CD4-positive, alpha-beta T cell treated with Interleukin-2 at 100 ng/mL for 4 hours (primary cell): ENCODE measurements around the gene ITGAE.
"Not testable (repeated sequence)": the region's sequence is repeated elsewhere in the genome, so short reads cannot be mapped to it uniquely, and the experiment has no call there.

Source experiments
- DNase-seq: peaks from one replicate; pipeline ENCODE4 v3.0.0-alpha.2; 2020; ENCODE audit warnings: low spot score

Gene ITGAE

DNA sequence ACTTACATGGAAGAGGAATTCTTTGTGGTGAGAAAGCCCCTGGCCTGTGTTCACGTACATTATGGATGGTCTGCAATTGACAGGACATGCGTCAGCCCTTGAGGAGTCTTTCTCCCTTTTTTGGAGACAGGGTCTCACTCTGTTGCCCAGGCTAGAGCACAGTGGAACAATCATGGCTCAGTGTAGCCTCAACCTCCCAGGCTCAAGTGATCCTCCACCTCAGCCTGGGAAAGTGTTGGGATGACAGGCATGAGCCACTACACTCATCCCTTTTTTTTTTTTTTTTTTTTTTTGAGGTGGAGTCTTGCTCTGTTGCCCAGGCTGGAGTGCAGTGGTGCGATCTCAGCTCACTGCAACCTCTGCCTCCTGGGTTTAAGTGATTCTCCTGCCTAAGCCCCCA is 72.9 kb downstream of the ITGAE start:
- not testable (repeated sequence) for DNase-seq

DNA sequence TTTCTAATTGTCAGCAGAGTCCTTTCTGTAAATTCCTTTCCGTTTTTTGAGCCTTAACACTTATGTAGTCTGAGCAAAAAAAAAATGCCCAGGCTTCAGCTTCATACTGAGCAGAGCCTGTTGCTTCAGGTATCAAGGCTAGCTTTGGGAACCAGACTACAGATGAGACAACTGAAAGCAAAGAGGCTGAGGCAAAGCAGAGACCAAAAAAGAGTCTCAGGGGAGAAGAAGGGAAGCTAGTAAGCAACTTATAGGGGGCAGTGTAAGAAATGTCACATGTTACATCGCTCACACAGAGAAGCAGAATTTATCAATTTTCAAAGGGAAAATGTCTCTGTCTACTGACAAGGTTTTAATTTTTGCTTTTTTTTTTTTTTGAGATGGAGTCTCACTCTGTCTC is 73.9 kb downstream of the ITGAE start:
- no peak for DNase-seq

DNA sequence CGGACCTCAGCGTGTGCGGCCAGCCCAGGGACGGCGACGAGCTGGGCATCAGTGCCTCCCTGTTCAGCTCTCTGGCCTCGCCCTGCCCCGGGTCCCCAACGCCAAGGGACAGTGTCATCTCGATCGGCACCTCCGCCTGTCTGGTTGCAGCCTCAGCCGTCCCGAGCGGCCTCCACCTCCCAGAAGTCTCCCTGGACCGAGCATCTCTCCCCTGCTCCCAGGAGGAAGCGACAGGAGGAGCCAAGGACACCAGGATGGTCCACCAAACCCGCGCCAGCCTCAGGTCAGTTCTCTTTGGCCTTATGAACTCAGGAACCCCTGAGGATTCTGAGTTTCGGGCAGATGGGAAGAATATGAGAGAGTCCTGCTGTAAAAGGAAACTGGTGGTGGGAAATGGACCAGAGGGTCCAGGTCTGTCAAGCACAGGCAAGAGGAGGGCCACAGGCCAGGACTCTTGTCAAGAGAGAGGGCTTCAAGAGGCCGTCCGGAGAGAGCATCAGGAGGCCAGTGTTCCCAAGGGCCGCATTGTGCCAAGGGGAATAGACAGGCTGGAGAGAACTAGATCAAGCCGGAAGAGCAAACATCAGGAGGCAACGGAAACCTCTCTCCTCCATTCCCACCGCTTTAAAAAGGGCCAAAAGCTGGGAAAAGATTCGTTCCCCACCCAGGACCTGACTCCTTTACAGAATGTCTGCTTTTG is 76.5 kb downstream of the ITGAE start:
- no peak for DNase-seq

DNA sequence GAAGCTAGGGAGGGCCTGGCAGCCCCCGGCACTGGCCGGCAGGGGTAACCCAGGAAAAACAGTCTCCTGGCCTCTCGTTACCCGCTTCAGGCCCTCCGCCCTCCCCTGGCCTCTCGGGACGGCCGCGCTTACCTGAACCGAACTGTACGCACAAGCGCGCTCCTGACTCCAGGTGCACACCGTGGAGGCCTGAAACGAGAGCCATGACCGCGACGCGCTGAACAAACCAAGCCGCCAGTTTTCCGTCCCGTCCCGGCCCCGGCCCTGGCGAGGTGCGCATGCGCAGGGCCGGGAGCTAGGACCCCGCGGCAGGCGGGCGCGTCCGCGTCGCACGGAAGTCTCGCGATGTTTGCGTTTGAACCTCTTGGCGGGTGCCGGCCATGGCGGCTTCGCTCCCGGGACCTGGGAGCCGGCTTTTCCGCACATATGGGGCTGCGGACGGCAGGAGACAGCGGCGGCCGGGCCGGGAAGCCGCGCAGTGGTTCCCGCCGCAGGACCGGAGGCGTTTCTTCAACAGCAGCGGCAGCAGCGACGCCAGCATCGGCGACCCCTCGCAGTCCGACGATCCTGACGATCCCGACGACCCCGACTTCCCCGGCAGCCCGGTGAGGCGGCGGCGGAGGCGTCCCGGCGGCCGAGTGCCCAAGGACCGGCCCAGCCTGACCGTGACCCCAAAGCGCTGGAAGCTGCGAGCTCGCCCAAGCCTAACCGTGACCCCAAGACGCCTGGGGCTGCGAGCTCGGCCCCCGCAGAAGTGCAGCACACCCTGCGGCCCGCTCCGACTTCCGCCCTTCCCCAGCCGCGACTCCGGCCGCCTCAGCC is 77.2 kb downstream of the ITGAE start, which contains the start of gene HASPIN:
Gene HASPIN (plus strand): TSS at position 348 of the 822 bp plus-strand sequence. CDS start 33 bp downstream, at position 381.
- peak; percentile 93 for DNase-seq

DNA sequence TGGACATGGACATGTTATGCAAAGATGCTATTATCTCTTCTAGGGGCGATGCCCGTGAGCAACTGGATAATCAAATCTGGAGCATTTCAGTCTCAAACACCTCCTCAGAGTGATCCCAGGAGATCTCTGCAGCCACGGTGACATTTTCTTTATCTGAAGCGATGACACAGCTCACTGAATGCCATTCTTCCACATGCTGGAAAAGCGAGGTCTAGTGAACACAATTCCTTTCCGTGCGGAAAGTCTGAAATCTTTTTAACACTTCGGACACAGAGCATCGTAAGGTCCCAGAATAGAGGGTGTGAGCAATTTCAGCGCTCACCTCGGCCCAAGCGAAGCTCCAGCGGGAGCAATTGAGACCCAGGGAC is 77.8 kb downstream of the ITGAE start:
- DNase-seq, result no peak

DNA sequence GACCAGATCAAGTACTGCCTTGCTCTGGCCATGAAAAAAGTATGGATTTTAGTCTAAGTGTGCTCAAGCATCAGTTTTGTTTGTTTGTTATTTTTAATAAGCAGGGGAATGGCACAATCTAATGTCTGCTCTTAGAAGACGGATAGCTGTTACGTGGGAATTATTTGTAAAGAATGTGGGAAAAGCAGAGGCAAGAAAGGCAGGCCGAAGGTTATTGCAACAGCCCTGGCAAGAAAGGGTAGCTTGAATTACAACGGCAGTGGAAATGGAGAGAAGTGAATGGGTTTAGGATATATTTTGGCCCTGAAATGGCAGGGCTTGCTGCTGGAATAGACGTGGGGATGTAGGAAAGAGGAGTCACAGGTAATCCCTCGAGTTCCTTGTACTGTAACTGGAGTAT is 78.3 kb downstream of the ITGAE start:
- DNase-seq, result no peak

DNA sequence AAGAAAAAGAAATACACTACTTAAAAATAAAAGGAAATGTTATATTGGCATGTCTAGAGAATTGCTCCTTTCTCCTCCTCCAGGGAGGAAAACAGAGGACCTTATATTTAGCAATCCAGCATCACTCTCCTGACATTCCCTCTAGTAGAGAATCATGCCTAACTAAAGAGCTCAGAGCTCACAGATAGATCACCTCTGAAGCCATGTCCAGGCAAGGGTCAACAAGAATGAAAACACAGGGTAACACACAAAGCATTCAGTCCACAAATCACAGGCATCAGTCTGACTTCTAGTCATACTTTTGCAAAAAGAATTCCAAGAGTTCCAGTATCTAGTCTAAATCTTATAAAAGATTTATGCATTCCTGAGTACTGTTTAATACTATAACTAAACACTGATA is 81.7 kb downstream of the ITGAE start:
- DNase-seq, result no peak

DNA sequence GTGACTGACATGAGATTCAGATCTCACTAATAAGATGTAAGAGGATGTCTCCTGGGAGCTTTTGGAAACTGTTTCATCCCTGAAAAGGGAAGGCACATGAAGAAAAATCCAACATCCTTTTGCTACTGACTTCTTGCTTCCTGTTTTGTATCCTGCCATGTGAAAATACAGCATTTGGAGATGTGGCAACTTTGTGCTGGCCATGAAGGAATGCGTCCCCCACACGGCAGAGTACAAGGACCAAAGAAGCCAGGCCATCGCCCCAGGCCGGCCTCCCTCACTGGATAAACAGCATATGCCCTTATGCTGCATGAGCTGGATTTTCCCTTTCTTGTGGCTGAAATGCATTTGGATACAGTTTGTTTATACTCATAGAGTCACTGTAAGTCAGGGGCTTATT is 82.8 kb downstream of the ITGAE start:
- DNase-seq, result no peak

DNA sequence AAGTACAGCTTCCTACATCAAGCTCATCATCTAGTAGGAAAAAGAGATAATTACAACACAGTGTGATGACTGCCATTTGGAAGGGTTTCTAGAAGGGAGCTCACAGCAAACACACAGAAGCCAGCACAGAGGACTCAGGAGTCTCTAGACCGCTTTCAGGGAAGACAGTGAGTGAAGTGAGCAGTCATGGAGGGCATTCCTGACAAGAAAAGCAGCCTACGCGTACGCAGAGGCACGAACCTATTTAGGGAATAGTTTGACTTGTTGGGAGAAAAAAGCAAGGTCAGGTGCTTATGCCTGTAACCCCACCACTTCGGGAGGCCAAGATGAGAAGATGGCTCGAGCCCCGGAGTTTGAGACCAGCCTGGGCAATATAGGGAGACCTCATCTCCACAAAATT is 85.7 kb downstream of the ITGAE start:
- no peak for DNase-seq

DNA sequence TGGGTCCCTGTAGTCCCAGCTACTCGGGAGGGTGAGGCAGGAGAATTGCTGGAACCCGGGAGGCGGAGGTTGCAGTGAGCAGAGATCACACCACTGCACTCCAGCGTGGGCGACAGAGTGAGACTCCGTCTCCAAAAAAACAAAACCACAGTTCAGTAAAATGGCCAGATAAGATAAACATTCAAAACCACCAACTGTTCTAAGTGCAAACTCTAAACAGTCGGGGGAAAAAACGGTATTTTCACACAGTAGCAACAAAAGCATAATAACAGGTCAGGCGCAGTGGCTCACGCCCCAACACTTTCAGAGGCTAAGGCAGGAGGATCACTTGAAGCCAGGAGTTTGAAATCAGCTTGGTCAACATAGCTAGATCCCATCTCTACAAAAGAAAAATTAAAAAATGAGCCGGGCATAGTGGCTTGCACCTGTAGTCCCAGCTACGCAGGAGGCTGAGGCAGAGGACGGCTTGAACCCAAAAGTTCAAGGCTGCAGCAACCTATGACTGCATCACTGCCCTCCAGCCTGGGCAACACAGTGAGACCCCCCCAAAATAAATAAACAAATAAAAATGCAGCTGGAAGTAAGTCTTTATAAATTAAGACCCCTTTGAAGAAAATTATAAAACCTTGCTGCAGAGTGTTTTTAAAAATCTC is 88.1 kb downstream of the ITGAE start:
- peak; percentile 33 for DNase-seq

DNA sequence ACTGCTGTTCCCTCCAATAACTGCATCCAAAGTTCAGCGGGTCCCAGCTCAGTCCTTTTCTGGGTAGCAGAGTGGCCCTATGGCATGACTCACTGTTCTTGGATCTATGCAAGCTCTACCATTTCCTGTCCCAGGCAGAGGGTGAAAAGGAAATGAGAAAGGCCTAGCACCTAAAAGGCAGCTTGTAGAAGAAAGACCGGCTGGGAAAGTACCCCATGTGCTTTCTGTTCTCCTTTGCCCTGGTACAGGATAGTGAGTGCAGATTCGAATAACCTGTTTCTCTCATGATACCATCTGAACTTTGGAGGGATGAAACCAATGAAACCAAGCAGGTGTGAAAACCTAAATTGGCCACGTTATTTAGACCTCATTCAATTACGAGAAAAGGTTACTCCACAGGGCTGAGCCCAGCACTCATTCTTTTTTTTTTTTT is 90.0 kb downstream of the ITGAE start:
- DNase-seq, result peak; percentile 95

DNA sequence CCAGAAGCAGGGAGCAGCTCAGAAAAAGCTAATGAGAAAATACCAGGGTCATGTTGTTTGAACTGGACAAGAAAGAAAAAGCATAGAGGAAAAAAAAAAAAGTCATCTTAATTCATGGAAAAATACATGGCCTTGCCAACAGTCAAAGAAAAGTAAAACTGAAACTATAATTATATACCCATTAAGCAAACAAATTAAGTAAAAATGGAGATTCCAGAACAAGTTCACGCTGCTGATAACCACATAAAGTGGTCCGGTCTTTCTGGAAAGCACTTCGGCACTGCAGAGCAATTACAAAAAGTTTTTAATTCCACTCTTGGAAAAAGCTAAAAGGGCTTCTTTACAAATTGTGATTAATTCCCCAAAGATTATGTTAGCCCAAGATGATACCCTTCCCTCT is 92.6 kb downstream of the ITGAE start:
- no peak for DNase-seq

DNA sequence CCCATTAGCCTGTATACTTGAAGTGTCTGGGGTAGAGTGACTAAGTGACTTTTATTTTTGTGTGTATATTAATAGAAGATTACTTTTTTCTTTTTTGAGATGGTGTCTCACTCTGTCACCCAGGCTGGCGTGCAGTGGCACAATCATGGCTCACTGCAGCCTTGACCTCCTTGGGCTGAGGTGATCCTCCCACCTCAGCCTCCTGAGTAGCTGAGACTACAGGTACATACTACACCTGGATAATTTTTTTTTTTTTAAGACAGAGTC is 95.3 kb downstream of the ITGAE start:
- DNase-seq, result not testable (repeated sequence)

DNA sequence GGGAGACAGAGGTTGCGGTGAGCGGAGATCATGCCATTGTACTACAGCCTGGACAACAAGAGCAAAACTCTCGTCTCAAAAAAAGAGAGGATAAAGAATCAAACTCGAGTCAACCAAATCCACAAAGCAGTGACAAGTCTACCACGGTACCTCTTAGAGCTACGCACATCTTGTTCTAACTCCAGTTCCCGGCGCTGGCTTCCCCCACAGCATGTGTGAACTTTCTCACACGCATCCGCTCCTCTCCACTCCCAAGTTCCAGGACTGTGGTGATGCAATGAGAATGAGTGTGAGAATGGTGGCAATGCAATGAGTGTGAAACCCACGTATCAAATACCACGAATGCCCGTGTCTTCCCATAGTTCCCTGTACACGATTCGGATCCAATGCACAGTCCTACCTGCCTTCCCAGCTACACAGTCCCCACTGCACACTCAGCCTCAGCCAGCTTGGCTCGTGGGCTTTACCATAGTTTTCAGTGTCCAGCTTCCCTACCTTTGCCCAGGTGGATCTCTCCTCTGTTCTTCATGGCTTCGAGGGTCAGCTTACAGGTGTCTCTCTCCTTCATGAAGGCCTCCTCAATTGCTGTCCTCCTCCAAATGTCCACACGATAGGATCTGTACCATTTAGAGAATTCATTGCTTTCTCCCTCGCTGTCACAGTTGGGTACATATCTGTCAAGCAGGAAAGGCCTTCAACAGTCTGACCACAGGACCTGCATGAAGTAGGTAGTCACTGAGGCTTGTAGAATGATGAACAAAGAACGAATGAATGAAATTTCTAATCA is 95.9 kb downstream of the ITGAE start:
- DNase-seq, result no peak

DNA sequence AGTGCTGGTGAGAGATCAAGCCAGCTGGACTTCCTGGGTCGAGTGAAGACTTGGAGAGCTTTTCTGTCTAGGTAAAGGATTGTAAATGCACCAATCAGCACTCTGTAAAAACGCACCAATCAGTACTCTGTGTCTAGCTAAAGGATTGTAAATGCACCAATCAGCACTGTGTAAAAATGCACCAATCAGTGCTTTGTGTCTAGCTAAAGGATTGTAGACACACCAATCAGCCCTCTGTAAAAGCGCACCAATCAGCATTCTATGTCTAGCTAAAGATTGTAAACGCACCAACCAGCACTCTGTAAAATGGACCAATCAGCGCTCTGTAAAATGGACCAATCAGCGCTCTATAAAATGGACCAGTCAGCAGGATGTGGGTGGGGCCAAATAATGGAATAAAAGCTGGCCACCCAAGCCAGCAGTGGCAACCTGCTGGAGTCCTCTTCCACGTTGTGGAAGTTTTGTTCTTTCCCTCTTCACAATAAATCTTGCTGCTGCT is 98.9 kb downstream of the ITGAE start:
- not testable (repeated sequence) for DNase-seq

DNA sequence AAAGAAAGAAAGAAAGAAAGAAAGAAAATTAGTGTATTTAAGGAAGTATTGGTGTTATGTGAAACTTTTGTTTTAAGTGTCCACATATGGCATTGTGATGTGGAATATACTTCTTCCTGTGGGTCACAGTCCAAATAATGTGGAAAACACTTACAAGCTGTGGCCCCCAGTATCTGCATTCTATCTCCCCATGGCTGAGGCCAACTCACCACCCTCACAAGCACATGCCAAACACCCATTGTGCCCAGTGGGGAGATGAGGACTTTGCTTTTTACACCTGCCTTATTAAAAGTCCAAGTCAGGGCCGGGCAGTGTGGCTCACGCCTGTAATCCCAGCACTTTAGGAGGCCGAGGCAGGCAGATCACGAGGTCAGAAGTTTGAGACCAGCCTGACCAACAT is 101.0 kb downstream of the ITGAE start:
- DNase-seq, result no peak

DNA sequence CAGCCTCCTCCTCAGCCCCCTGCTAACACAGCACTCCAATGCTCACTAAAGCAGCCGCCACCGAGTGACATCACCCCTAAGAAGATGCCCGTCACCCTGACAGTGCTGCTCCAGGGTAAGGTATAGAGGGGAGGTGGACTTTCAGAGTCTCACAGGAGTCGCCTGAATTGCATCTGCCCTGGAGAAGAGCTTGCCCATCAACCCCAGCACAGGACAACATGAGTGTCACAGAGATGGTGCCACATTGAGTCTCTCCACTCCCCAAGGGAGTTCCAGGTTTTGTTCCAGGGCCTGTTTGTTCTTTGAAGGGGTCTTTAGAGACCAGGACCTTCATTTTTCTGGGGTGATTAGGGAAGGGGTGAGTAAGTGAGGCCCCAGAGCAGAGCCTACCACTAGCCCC is 102.8 kb downstream of the ITGAE start:
- no peak for DNase-seq

DNA sequence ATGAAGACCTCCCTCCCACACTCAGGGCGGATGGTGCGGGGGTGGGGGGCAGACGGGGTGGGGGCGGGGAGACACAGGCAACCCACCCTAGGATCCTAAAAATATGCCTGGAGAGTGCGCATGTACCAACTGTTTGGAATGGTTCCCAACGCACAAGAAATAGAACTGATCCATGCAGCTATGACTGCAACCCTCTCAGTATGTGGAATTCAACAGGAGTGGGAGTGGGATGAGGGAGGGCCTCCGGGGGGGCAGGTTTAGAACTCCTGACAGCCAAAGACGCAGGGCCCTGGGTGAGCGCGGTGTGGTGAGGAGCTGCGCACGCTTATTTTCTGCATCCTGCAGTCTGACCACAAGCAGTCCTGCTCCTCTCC is 103.9 kb downstream of the ITGAE start:
- no peak for DNase-seq

DNA sequence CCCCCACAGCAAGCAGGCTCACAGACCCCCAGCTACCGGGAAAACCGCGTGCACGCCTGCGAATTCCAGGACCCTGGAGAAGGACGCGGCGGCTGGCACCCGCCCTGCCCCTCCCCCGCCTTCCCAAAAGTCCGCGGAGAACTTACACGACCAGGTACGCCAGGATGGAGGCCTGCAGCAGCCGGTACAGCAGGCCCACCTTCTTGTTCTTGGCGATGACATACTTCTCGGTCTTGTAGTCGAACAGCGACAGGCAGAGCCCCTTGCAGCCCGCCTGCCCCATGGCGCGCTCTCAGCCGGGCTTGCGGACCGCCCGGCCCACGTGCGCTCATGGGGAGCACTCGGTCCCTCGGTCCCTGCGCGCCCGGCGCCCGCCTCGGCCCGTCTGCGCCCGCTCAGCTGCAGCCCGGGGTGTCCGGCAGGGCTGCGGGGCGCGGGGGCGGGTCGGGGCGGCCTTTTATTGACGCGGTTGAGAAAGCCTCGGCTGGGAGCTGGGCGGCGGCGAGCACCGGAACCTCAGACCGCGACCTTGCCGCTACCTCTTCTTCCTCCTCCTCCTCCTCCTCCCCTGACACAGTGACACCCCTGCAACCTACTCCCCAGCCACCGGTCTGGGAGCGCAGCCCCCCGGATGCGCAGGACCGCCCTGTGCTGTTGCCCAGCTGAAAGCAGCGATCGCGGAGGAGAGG is 105.1 kb downstream of the ITGAE start, which contains the start of gene P2RX5:
Gene P2RX5 (minus strand): TSS at position 433 of the 689 bp plus-strand sequence. CDS start 150 bp downstream, at position 283.
- peak; percentile 45 for DNase-seq

DNA sequence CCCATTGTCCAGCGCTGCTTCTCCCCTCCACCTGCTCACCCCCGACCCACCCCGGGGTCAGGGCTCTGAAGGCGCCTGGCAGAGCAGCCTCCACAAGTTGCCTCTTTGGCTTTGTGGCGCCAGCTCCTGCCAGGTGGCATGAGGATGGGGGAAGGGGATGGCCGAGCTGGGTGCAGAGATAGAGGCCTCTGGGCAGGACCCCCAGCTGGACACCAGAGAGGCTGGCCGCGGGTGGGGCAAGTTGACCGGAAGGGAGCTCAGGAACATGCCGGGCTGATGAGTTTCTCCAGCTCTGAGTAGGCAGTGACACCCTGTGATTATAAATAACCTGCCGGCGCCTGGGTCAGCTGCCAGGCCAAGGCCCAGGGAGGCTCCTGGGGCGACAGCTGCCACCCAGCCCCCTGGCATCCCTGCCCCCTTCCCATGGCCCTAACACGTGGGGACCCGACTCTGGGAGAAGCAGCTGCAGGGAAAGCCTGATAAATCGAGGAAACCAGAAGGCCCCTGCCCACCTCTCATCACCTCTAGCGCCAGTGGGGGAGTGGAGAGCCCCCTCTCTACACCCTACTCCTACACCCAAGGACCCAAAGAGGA is 105.8 kb downstream of the ITGAE start:
- DNase-seq, result no peak

DNA sequence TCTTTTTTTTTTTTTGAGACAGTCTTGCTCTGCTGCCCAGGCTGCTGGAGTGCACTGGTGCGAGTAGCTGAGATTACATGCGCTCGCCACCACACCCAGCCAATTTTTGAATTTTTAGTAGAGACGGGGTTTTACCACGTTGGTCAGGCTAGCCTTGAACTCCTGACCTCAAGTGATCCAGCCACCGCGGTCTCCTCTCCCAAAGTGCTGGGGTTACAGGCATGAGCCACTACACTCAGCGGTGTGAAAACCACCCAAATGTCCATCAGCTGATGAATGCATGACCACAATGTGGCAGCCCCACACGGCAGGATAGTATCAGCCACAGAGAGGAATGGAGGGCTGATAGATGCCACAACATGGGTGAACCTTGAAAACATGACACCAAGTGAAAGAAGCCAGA is 107.2 kb downstream of the ITGAE start:
- DNase-seq, result peak; percentile 51
